Activated B cell treated with CpG ODN at 0.5 μM for 24 hours (primary cell): ENCODE data around the gene LMO3. TPM values are rescaled to one million over a fixed set of nuclear protein-coding genes. Genes with fewer than 3 reads are reported as not detected.

Experiments used
- ATAC-seq: fragments of 200-7000 bp; cut with Tn5 transposase; one replicate; pipeline ENCODE4 v1.10.0; 2021; ENCODE audit warnings: low read depth, mild to moderate bottlenecking, moderate library complexity
- CTCF ChIA-PET: fragments of 350-600 bp; sonication (Branson Sonifier 250); formaldehyde crosslinking; loops from one replicate; lab custom pipeline; 2021; ENCODE audit warnings: antibody characterized with exemption; lab: Charles Lee
- POLR2A ChIA-PET: fragments of 350-600 bp; sonication (Branson Sonifier 250); formaldehyde crosslinking; loops from one replicate; lab custom pipeline; 2021; ENCODE audit warnings: antibody characterized with exemption; lab: Charles Lee
- DNase-seq: peaks from one replicate; pipeline ENCODE4 v3.0.0; 2022
- H3K27ac Mint-ChIP-seq: one replicate; pipeline ENCODE4 v1.8.0; 2020; ENCODE audit warnings: mixed read lengths
- H3K27me3 Mint-ChIP-seq: one replicate; pipeline ENCODE4 v1.8.0; 2021; ENCODE audit warnings: mixed read lengths
- H3K36me3 Mint-ChIP-seq: one replicate; pipeline ENCODE4 v1.8.0; 2021; ENCODE audit warnings: low read depth, mixed read lengths
- H3K4me1 Mint-ChIP-seq: one replicate; pipeline ENCODE4 v1.8.0; 2021; ENCODE audit warnings: mixed read lengths
- H3K4me3 Mint-ChIP-seq: one replicate; pipeline ENCODE4 v1.8.0; 2020; ENCODE audit warnings: mild to moderate bottlenecking, mixed read lengths
- H3K9me3 Mint-ChIP-seq: one replicate; pipeline ENCODE4 v1.8.0; 2020; ENCODE audit warnings: mixed read lengths
- CTCF ChIP-seq: fragments of 200-600 bp; IDR thresholded peaks from one replicate; pipeline ENCODE4 v1.8.0; 2022; ENCODE audit warnings: antibody characterized with exemption, mild to moderate bottlenecking
- intact Hi-C: fragments of 100-400 bp; cut with micrococcal nuclease; formaldehyde crosslinking; loops from one replicate; pipeline ENCODE4 v1.15.1; 2024
- total RNA-seq: library from RNA; stranded (reverse); gene quantifications from 2 replicates; pipeline ENCODE4 v1.2.3, GENCODE V29; 2022

The LMO3 gene
- total RNA-seq, 1 donor from 2014 or later, result not detected

- intact Hi-C loops, result no loop called here
- ChIA-PET POLR2A (no interaction called here), CTCF (no interaction called here)
- Mint-ChIP-seq H3K36me3 (no peaks in the 10 kb centered on the region), H3K9me3 (no peaks in the 10 kb centered on the region), H3K27me3 (no peaks in the 10 kb centered on the region), H3K4me3 (no peak overlapping the region), H3K4me1 (no peaks in the 10 kb centered on the region), H3K27ac (no peak overlapping the region)
- DNase-seq, result no peak
- TF ChIP-seq CTCF, result no peak
- ATAC-seq, result no peak
These were observed 12.4 kb downstream of the LMO3 start for GRCh38 chr12:16593546-16593945.

- H3K27me3 Mint-ChIP-seq, result no peaks in the 10 kb centered on the region
- no peak for DNase-seq
- H3K4me3 Mint-ChIP-seq, result no peak overlapping the region
- no peak for ATAC-seq
- H3K4me1 Mint-ChIP-seq, result no peaks in the 10 kb centered on the region
- ChIA-PET POLR2A (no interaction called here), CTCF (no interaction called here)
- H3K9me3 Mint-ChIP-seq, result no peaks in the 10 kb centered on the region
- H3K27ac Mint-ChIP-seq, result no peak overlapping the region
- no peak for TF ChIP-seq CTCF
- intact Hi-C loops, result no loop called here
- H3K36me3 Mint-ChIP-seq, result no peaks in the 10 kb centered on the region
These were observed 15.3 kb downstream of the LMO3 start for GRCh38 chr12:16590645-16591044.

- intact Hi-C loops, result no loop called here
- TF ChIP-seq CTCF, result no peak
- no peak overlapping the region for H3K4me3 Mint-ChIP-seq
- DNase-seq, result no peak
- ChIA-PET CTCF (no interaction called here), POLR2A (no interaction called here)
- ATAC-seq, result no peak
- no peaks in the 10 kb centered on the region for H3K4me1 Mint-ChIP-seq
- no peaks in the 10 kb centered on the region for H3K27me3 Mint-ChIP-seq
- H3K36me3 Mint-ChIP-seq, result no peaks in the 10 kb centered on the region
- H3K27ac Mint-ChIP-seq, result no peak overlapping the region
- H3K9me3 Mint-ChIP-seq, result no peaks in the 10 kb centered on the region
These were observed 17.1 kb downstream of the LMO3 start for GRCh38 chr12:16588812-16589211.

GRCh38 chr12:16587514-16587913 lies 18.4 kb downstream of the LMO3 start:
- ATAC-seq (no peak), DNase-seq (no peak)
- ChIA-PET CTCF (no interaction called here), POLR2A (no interaction called here)
- TF ChIP-seq CTCF, result no peak
- no peak overlapping the region for H3K4me3 Mint-ChIP-seq
- H3K4me1 Mint-ChIP-seq, result no peaks in the 10 kb centered on the region
- intact Hi-C loops, result no loop called here
- H3K9me3 Mint-ChIP-seq, result no peaks in the 10 kb centered on the region
- H3K27me3 Mint-ChIP-seq, result no peaks in the 10 kb centered on the region
- no peaks in the 10 kb centered on the region for H3K36me3 Mint-ChIP-seq
- no peak overlapping the region for H3K27ac Mint-ChIP-seq

- DNase-seq (no peak), ATAC-seq (no peak)
- intact Hi-C loops, result no loop called here
- Mint-ChIP-seq H3K9me3 (peaks cover 4% of the 10 kb centered on the region), H3K27me3 (no peaks in the 10 kb centered on the region), H3K4me1 (no peaks in the 10 kb centered on the region), H3K27ac (no peak overlapping the region), H3K36me3 (no peaks in the 10 kb centered on the region), H3K4me3 (no peak overlapping the region)
- ChIA-PET CTCF (no interaction called here), POLR2A (no interaction called here)
- TF ChIP-seq CTCF, result no peak
These were observed 18.9 kb downstream of the LMO3 start for GRCh38 chr12:16587110-16587453.
